ENCODE data around the gene PPP1R36.
"Not testable (repeated sequence)": the region's sequence is repeated elsewhere in the genome, so short reads cannot be mapped to it uniquely, and the experiment has no call there.

Gene PPP1R36

DNA sequence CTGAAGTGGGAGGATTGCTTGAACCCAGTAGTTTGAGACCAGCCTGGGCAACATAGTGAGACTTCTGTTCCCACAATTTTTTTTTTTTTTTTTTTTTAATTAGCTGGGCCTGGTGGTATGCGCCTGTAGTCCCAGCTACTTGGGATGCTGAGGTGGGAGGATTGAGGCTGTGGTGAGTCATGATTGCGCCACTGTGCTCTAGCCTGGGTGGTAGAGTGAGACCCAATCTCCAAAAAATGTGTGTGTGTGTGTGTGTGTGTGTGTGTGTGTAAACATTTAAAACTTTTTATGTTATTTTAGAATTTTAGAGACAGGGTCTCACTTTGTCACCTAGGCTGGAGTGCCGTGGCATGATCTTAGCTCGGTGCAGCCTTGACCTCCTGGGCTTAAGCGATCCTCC is 6.8 kb downstream of the PPP1R36 start:
- TF ChIP-seq, protein P1, sequence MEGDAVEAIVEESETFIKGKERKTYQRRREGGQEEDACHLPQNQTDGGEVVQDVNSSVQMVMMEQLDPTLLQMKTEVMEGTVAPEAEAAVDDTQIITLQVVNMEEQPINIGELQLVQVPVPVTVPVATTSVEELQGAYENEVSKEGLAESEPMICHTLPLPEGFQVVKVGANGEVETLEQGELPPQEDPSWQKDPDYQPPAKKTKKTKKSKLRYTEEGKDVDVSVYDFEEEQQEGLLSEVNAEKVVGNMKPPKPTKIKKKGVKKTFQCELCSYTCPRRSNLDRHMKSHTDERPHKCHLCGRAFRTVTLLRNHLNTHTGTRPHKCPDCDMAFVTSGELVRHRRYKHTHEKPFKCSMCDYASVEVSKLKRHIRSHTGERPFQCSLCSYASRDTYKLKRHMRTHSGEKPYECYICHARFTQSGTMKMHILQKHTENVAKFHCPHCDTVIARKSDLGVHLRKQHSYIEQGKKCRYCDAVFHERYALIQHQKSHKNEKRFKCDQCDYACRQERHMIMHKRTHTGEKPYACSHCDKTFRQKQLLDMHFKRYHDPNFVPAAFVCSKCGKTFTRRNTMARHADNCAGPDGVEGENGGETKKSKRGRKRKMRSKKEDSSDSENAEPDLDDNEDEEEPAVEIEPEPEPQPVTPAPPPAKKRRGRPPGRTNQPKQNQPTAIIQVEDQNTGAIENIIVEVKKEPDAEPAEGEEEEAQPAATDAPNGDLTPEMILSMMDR (conservative IDR thresholded peaks at IDR 0.05; ENCODE audit: low read depth, low read length), result no peak
- H3K4me3 ChIP-seq (ENCODE audit: low read length), result no peak overlapping the region
- no peak for DNase-seq (ENCODE audit: low read depth)

DNA sequence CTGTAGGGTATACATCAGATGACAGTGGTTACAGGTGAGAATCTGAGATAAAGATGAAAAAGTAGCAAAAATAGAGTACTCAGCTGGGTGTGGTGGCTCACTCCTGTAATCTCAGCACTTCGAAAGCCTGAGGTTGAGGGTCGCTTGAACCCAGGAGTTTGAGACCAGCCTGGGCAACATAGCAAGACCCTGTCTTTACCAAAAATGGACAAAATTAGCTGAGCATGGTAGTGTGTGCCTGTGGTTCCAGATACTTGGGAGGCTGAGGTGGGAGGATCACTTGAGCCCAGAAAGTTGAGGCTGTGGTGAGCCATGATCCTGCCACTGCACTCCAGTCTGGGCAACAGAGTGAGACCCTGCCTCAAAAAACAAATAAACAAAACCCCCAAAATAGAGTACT is 8.5 kb downstream of the PPP1R36 start:
- not testable (repeated sequence) for H3K4me3 ChIP-seq (ENCODE audit: low read length); DNase-seq (ENCODE audit: low read depth)

DNA sequence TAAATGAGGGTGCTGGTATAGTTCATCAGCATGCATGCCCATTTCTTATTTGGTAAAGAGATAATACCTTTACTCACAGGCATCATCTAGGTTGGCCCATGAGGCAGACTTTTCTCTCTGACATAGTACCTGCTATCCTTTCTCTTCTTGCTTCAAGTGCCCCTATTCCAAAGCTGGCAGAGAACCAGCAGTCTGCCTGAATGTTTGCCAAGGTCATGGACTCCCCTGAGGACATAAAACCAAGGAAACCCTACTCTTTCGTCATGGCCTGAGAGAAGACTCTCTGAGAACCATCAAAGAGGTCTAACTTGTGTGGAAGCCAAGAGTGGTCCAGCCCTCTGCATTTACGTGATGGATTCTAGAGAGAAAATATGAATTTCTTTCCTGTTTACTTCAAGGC is 11.9 kb downstream of the PPP1R36 start:
- DNase-seq (ENCODE audit: low read depth), result no peak

DNA sequence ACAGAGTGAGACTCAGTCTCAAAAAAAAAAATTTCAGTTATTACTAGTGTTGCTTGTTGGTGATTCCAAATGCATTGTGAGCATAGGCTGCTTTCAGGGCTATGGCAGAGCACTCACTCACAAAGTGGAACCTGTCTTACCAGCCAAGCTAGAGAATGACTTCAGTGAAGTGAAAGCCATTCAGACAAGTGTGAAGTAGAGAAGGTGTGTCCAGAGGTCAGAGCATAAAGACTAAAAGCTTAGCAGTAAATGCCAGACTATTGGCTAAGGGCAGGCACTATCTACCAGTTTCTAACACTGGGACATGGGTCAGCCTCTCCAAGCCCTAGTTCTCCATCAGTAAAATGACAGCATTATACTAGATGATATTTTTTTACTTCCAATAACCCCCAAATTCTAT is 12.7 kb downstream of the PPP1R36 start:
- no peak for DNase-seq (ENCODE audit: low read depth)
- TF ChIP-seq, protein P1 (conservative IDR thresholded peaks at IDR 0.05; ENCODE audit: low read depth, low read length), result no peak
- H3K4me3 ChIP-seq (ENCODE audit: low read length), result no peak overlapping the region

More for the DNA sequence above, 11.9 kb downstream of the PPP1R36 start:
- TF ChIP-seq, protein P1 (conservative IDR thresholded peaks at IDR 0.05; ENCODE audit: low read depth, low read length), result no peak
- no peak overlapping the region for H3K4me3 ChIP-seq (ENCODE audit: low read length)

DNA sequence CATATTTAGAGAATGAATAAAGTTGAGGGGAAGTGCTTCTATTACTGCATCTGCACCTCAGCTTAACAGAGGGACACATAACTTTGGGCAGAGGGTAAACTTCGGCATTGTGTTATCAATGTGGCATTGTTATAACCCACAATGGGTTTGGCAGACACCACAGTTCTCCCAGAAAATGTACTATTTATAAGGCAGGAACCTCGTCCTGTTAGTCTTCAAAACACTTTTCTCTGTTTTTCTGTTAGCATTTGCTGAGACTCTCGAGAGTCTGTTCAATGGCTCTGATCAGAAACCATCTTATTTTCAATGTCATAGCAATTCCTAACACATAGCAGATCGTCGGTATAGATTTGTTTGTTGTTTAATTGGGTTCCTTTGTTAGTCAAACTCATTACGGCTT is 13.9 kb downstream of the PPP1R36 start:
- no peak overlapping the region for H3K4me3 ChIP-seq (ENCODE audit: low read length)
- TF ChIP-seq, protein P1 (conservative IDR thresholded peaks at IDR 0.05; ENCODE audit: low read depth, low read length), result no peak
- no peak for DNase-seq (ENCODE audit: low read depth)

DNA sequence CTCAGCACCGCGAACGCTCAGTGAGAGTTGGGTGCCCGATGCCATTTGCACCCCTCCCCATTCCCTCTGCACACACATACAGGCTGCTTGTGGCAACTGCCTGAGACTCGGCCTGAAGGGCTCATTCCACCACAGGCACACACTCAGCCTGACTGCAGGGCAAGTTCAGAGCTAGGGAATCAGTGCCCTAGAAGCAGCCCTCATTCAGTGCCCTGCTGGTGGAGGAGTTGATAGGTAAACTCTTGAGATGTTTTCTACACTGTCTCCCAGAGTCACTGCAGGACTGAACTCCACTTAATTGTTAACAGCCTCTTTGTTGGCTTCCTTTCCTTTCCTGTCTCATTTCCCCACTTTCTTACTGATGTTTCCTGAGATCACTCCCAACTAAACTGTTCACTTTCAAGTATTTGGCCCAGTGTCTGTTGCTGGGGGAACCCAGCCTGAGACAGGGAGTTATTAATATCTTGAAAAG is 16.9 kb downstream of the PPP1R36 start:
- TF ChIP-seq, protein P1 (conservative IDR thresholded peaks at IDR 0.05; ENCODE audit: low read depth, low read length), result no peak
- H3K4me3 ChIP-seq (ENCODE audit: low read length), result no peak overlapping the region
- DNase-seq (ENCODE audit: low read depth), result no peak

DNA sequence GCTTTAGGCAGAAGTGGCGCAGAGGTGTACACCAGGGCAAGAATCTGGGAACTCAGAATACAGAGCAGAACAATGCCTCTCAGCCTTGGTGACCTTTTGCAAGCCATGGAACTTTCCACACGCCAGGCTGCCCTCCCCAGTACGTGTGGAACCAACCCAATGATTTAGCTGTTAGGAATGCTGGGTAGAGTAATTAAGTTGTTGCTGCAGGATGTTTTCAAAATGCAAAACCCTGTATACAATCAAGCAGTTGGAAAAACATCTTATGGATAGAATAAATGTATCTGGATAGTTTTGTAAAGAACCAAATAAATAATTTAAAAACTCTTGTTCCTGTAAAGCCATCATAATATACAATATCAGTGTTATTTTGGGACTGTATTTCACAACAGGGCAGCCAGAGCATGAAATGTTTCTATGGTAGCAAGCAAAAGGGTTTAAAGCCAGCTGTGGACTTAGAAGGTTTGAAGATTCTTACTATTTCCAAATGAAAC is 19.4 kb downstream of the PPP1R36 start:
- TF ChIP-seq, protein P1 (conservative IDR thresholded peaks at IDR 0.05; ENCODE audit: low read depth, low read length), result no peak
- peak; percentile 75 for DNase-seq (ENCODE audit: low read depth)

DNA sequence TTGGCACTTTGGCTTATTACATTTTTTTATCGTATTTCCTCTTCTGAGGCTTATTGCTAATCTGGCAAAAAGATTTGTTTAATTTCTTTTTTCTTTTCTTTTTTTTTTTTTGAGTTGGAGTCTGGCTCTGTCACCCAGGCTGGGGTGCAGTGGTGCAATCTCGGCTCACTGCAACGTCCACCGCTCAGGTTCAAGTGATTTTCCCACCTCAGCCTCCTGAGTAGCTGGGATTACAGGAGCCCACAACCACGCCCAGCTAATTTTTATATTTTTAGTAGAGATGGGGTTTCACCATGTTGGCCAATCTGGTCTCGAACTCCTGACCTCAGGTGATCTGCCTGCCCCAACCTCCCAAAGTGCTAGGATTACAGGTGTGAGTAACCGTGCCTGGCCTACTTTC is 19.9 kb downstream of the PPP1R36 start:
- DNase-seq (ENCODE audit: low read depth); H3K4me3 ChIP-seq (ENCODE audit: low read length): not testable (repeated sequence)

More for the DNA sequence above, 19.4 kb downstream of the PPP1R36 start:
- no peak overlapping the region for H3K4me3 ChIP-seq (ENCODE audit: low read length)

Measured in retinal pigment epithelial cell (primary cell).